ENCODE measurements around the gene PRMT3.
"Not testable (repeated sequence)": the region's sequence is repeated elsewhere in the genome, so short reads cannot be mapped to it uniquely, and the experiment has no call there.

PRMT3 gene

GRCh38 chr11:20387261-20388095 lies at the start of gene PRMT3:
PRMT3 (plus strand) TSS chr11:20387716; CDS start chr11:20387747, 31 bp downstream.
- DNase-seq (ENCODE audit: low read depth in 2 of 2) = peak; percentile 91 to 94

- DNase-seq (ENCODE audit: low read depth in 2 of 2) = no peak
Measured at GRCh38 chr11:20342347-20343141, 45.0 kb upstream of the PRMT3 start.

GRCh38 chr11:20351136-20351535 lies 36.4 kb upstream of the PRMT3 start:
- DNase-seq (ENCODE audit: low read depth in 2 of 2) = no peak

- no peak for DNase-seq (ENCODE audit: low read depth in 2 of 2)
Measured at GRCh38 chr11:20351751-20352262, 35.7 kb upstream of the PRMT3 start.

- DNase-seq (ENCODE audit: low read depth in 2 of 2) = no peak
Measured at GRCh38 chr11:20353829-20354434, 33.6 kb upstream of the PRMT3 start.

- no peak for DNase-seq (ENCODE audit: low read depth in 2 of 2)
Measured at GRCh38 chr11:20355221-20356219, 32.0 kb upstream of the PRMT3 start.

- DNase-seq (ENCODE audit: low read depth in 2 of 2) = no peak
Measured at GRCh38 chr11:20357150-20357549, 30.4 kb upstream of the PRMT3 start.

- peak in 1 of 2 donors; percentile 17 for DNase-seq (ENCODE audit: low read depth in 2 of 2)
Measured at GRCh38 chr11:20360650-20361049, 26.9 kb upstream of the PRMT3 start.

- no peak for DNase-seq (ENCODE audit: low read depth in 2 of 2)
Measured at GRCh38 chr11:20362481-20362880, 25.0 kb upstream of the PRMT3 start.

GRCh38 chr11:20363149-20363499 lies 24.4 kb upstream of the PRMT3 start:
- DNase-seq (ENCODE audit: low read depth in 2 of 2) = no peak

- DNase-seq (ENCODE audit: low read depth in 2 of 2) = peak; percentile 29 to 62
Measured at GRCh38 chr11:20363500-20364340, 23.8 kb upstream of the PRMT3 start, which contains the start of gene HTATIP2. HTATIP2 (plus strand) TSS chr11:20363714; CDS start chr11:20364238, 524 bp downstream.

GRCh38 chr11:20364341-20364792 lies 23.1 kb upstream of the PRMT3 start:
- DNase-seq (ENCODE audit: low read depth in 2 of 2) = no peak

GRCh38 chr11:20365465-20365864 lies 22.1 kb upstream of the PRMT3 start:
- DNase-seq (ENCODE audit: low read depth in 2 of 2) = not testable (repeated sequence)

- DNase-seq (ENCODE audit: low read depth in 2 of 2) = peak; percentile 43 to 67
Measured at GRCh38 chr11:20367313-20367948, 20.1 kb upstream of the PRMT3 start.

GRCh38 chr11:20368438-20368837 lies 19.1 kb upstream of the PRMT3 start:
- no peak for DNase-seq (ENCODE audit: low read depth in 2 of 2)

GRCh38 chr11:20369826-20370225 lies 17.7 kb upstream of the PRMT3 start:
- no peak for DNase-seq (ENCODE audit: low read depth in 2 of 2)

- DNase-seq (ENCODE audit: low read depth in 2 of 2) = no peak
Measured at GRCh38 chr11:20372081-20372626, 15.4 kb upstream of the PRMT3 start.

- DNase-seq (ENCODE audit: low read depth in 2 of 2) = no peak
Measured at GRCh38 chr11:20373147-20373546, 14.4 kb upstream of the PRMT3 start.
